Ishikawa (cell line): ENCODE data around the gene TRERF1.

ENCODE experiments used
- CEBPB ChIP-seq: IDR thresholded peaks from 2 replicates; pipeline ENCODE4 v1.6.1; 2012
- CREB1 ChIP-seq: IDR thresholded peaks from 2 replicates; pipeline ENCODE4 v1.6.1; 2012; ENCODE audit warnings: low read depth
- EGR1 ChIP-seq: IDR thresholded peaks from 2 replicates; pipeline ENCODE4 v1.6.1; 2012
- EP300 ChIP-seq: IDR thresholded peaks from 2 replicates; pipeline ENCODE4 v1.6.1; 2012; ENCODE audit warnings: borderline replicate concordance
- FOXM1 ChIP-seq: IDR thresholded peaks from 2 replicates; pipeline ENCODE4 v1.6.1; 2012; ENCODE audit warnings: low read depth, borderline replicate concordance
- NFIC ChIP-seq: IDR thresholded peaks from 2 replicates; pipeline ENCODE4 v1.6.1; 2012
- RAD21 ChIP-seq: IDR thresholded peaks from 2 replicates; pipeline ENCODE4 v1.6.1; 2012; ENCODE audit warnings: low read depth
- TAF1 ChIP-seq: IDR thresholded peaks from 2 replicates; pipeline ENCODE4 v1.6.1; 2012; ENCODE audit warnings: low read depth, mild to moderate bottlenecking
- TCF12 ChIP-seq: IDR thresholded peaks from 2 replicates; pipeline ENCODE4 v1.6.1; 2012; ENCODE audit warnings: low read depth
- TEAD4 ChIP-seq: IDR thresholded peaks from 2 replicates; pipeline ENCODE4 v1.6.1; 2012
- YY1 ChIP-seq: IDR thresholded peaks from 2 replicates; pipeline ENCODE4 v1.6.1; 2012; ENCODE audit warnings: low read depth
- ZBTB7A ChIP-seq: IDR thresholded peaks from 2 replicates; pipeline ENCODE4 v1.6.1; 2012; ENCODE audit warnings: low read depth
- TF ChIP-seq, protein P1 (sequence below): IDR thresholded peaks from 2 replicates; pipeline ENCODE4 v1.6.1; 2012
- TF ChIP-seq, protein P2 (sequence below): IDR thresholded peaks from 2 replicates; pipeline ENCODE4 v1.6.1; 2012; ENCODE audit warnings: low read depth, mild to moderate bottlenecking
- TF ChIP-seq, protein P3 (sequence below): IDR thresholded peaks from 2 replicates; pipeline ENCODE4 v1.6.1; 2012

TRERF1 gene

DNA sequence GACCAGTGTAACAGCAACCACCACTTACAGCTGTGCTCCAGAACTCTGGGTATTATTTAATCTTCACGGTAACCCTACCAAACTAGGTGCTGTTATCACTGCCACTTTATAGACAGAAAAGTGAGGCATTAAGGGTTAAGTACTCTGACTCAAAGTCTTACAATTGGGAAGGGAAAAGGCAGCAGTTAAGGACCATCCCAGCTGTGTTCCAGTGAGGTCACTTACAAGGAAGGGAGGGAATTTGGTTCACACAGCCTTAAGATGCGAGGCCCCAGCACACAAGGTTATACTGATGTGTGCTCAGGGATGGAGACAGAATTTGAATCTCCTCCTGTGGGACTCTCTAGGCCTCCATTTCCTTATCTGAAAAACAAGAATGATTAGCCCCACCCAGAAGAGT is 46.7 kb downstream of the TRERF1 start:
- TF ChIP-seq, protein P1, sequence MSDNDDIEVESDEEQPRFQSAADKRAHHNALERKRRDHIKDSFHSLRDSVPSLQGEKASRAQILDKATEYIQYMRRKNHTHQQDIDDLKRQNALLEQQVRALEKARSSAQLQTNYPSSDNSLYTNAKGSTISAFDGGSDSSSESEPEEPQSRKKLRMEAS, result no peak
- TF ChIP-seq YY1 (no peak), RAD21 (no peak), ZBTB7A (no peak), EP300 (no peak), NFIC (no peak), TEAD4 (no peak), TCF12 (no peak), CEBPB (no peak), EGR1 (no peak), FOXM1 (no peak), TAF1 (no peak)
- TF ChIP-seq, protein P2, sequence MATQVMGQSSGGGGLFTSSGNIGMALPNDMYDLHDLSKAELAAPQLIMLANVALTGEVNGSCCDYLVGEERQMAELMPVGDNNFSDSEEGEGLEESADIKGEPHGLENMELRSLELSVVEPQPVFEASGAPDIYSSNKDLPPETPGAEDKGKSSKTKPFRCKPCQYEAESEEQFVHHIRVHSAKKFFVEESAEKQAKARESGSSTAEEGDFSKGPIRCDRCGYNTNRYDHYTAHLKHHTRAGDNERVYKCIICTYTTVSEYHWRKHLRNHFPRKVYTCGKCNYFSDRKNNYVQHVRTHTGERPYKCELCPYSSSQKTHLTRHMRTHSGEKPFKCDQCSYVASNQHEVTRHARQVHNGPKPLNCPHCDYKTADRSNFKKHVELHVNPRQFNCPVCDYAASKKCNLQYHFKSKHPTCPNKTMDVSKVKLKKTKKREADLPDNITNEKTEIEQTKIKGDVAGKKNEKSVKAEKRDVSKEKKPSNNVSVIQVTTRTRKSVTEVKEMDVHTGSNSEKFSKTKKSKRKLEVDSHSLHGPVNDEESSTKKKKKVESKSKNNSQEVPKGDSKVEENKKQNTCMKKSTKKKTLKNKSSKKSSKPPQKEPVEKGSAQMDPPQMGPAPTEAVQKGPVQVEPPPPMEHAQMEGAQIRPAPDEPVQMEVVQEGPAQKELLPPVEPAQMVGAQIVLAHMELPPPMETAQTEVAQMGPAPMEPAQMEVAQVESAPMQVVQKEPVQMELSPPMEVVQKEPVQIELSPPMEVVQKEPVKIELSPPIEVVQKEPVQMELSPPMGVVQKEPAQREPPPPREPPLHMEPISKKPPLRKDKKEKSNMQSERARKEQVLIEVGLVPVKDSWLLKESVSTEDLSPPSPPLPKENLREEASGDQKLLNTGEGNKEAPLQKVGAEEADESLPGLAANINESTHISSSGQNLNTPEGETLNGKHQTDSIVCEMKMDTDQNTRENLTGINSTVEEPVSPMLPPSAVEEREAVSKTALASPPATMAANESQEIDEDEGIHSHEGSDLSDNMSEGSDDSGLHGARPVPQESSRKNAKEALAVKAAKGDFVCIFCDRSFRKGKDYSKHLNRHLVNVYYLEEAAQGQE, result no peak
- TF ChIP-seq, protein P3, sequence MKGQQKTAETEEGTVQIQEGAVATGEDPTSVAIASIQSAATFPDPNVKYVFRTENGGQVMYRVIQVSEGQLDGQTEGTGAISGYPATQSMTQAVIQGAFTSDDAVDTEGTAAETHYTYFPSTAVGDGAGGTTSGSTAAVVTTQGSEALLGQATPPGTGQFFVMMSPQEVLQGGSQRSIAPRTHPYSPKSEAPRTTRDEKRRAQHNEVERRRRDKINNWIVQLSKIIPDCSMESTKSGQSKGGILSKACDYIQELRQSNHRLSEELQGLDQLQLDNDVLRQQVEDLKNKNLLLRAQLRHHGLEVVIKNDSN, result no peak

DNA sequence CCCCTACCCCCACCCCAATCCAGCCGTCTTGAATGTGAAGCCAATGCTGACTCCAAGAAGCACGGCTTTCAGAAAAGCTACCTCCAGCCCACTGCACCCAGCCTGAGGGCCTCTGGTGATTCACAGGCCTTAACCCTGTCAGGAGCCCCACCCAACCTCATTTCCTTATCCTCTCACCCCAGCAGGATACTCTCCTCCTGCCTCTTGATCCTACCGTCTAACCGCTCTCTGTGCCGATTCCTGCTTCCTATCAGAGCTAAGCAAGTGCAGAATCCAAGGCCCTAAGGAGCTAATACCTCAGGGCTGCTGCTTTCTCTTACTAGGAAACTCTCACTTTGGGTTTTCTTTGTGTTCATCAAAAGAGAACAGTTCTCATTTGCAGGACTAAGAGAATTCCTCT is 47.2 kb downstream of the TRERF1 start:
- no peak for TF ChIP-seq YY1
- TF ChIP-seq ZBTB7A, result no peak
- TF ChIP-seq EP300, result no peak
- TF ChIP-seq CEBPB, result no peak
- TF ChIP-seq FOXM1, result no peak
- TF ChIP-seq RAD21, result no peak
- TF ChIP-seq, protein P3, result no peak
- TF ChIP-seq, protein P1, result no peak
- TF ChIP-seq TEAD4, result no peak

DNA sequence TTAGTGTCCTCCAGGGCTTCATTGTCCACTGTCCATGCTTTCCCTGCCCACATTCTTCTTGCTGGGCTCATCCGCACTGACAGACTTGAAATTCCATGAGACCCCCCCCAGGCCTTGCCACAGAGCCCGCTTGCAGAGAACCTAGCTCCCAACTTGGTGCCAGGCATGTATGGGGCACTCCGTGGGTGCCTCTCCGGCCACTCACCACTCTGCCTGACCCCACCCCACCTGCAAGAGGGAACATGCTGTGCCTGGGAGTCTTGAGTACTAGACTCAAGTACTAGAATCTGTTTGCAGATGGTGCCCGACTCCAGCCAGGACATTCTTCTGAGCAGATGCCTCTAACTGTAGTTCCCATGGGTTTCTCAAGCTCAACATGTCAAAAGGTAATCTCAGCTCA is 47.9 kb downstream of the TRERF1 start:
- TF ChIP-seq, protein P2, result no peak

DNA sequence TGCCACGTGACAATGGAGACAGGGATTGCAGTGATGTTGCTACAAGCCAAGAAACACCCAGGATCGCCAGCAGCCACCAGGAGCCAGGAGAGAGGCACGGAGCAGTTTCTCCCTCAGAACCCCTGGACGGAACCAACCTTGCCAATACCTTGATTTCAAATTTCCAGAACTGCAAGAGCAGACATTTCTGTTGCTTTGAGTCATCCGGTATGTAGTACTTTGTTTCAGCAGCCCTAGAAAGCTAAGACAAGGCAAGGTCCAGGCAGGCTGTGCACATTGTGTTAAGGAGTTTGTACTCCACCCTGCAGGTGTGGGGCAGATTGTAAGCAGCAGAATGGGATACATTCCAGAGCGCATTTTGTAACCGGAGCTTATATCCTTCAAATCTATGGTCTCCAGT is 48.3 kb downstream of the TRERF1 start:
- TF ChIP-seq TEAD4 (no peak), YY1 (no peak), NFIC (no peak), EP300 (no peak), RAD21 (no peak), CREB1 (no peak), EGR1 (no peak), CEBPB (no peak), FOXM1 (no peak), TAF1 (no peak), ZBTB7A (no peak)
- TF ChIP-seq, protein P3, result no peak
- TF ChIP-seq, protein P2, result no peak
- TF ChIP-seq, protein P1, result no peak

DNA sequence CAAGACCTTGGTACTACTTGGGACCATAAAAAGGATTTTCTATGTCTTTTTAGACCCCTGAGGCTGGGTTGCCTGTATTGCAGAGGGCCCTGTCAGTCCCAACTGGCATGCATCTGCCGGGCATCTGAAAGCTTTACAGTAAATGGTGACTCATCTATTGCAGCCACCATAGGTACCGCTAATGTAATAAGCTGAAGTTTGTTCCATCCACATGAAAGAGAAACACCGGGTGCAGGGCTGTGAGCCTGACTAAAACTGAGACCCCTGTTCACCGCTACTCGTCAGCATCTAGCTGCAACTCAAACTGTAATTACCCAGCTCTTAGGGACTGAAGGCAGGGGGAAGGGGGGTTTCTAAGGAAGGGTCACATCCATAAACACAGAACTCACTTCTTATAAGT is 49.5 kb downstream of the TRERF1 start:
- TF ChIP-seq, protein P2, result no peak
- TF ChIP-seq TCF12 (no peak), RAD21 (no peak), TEAD4 (no peak), YY1 (no peak), TAF1 (no peak), CREB1 (no peak), ZBTB7A (no peak), CEBPB (no peak), FOXM1 (no peak), NFIC (no peak), EP300 (no peak)
- TF ChIP-seq, protein P1, result no peak
